Brain microvascular endothelial cell (primary cell): ENCODE data around the gene ANKRD33.
A peak's percentile ranks its signal among the peaks of the same experiment; 100 is the strongest.

Experiments used
- DNase-seq: peaks from one replicate; pipeline ENCODE4 v3.0.0-alpha.2; 2020
- H3K27ac ChIP-seq: fragments of 250-450 bp; sonication (Bioruptor Pico); 2 replicates; pipeline ENCODE4 v1.5.1; 2020; ENCODE audit warnings: mild to moderate bottlenecking, moderate library complexity
- H3K27me3 ChIP-seq: fragments of 250-450 bp; sonication (Bioruptor Pico); replicated peaks from 2 replicates; pipeline ENCODE4 v1.5.1; 2020; ENCODE audit warnings: mild to moderate bottlenecking
- H3K36me3 ChIP-seq: fragments of 250-450 bp; sonication (Bioruptor Pico); replicated peaks from 2 replicates; pipeline ENCODE4 v1.5.1; 2020; ENCODE audit warnings: mild to moderate bottlenecking
- H3K4me3 ChIP-seq: 2 replicates; pipeline ENCODE4 v1.5.1; 2011; ENCODE audit warnings: low read depth, mild to moderate bottlenecking, control low read depth, low read length, moderate library complexity
- in situ Hi-C: cut with HindIII; loops from 2 replicates; pipeline ENCODE4 v1.10.0; 2017; ENCODE audit warnings: low sequenced_read_pairs, low pct_ligation_motif_present
- TF ChIP-seq, protein P1 (sequence below): IDR thresholded peaks from 2 replicates; pipeline ENCODE4 v1.5.1; 2011; ENCODE audit warnings: low read depth, mild to moderate bottlenecking, moderate library complexity, low read length, control low read depth, inconsistent platforms; ENCODE audit errors: missing control alignments

The ANKRD33 gene

DNA sequence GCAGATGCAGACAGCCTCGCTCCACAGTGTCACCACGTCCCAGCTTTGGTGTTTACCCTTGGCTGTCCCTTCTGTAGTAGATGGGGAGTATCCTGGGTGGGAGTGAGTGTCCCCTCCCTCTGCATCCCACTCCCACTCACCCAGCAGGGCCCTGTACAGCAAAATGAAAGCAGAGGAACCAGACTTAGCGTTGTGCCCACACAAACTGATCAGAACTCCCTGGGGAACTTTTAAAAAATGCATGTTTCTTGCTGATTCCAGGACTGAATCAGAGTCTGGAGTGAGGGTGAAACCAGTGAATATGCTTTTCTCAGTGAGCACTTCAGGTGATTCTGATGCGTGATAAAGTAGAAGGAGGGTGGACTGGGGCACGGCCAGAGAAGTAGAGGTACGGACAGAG, 22.3 kb downstream of the ANKRD33 start:
- DNase-seq = no peak
- H3K4me3 ChIP-seq = no peak overlapping the region
- no peaks in the 10 kb centered on the region for H3K36me3 ChIP-seq
- no peaks in the 10 kb centered on the region for H3K27me3 ChIP-seq
- TF ChIP-seq, protein P1, sequence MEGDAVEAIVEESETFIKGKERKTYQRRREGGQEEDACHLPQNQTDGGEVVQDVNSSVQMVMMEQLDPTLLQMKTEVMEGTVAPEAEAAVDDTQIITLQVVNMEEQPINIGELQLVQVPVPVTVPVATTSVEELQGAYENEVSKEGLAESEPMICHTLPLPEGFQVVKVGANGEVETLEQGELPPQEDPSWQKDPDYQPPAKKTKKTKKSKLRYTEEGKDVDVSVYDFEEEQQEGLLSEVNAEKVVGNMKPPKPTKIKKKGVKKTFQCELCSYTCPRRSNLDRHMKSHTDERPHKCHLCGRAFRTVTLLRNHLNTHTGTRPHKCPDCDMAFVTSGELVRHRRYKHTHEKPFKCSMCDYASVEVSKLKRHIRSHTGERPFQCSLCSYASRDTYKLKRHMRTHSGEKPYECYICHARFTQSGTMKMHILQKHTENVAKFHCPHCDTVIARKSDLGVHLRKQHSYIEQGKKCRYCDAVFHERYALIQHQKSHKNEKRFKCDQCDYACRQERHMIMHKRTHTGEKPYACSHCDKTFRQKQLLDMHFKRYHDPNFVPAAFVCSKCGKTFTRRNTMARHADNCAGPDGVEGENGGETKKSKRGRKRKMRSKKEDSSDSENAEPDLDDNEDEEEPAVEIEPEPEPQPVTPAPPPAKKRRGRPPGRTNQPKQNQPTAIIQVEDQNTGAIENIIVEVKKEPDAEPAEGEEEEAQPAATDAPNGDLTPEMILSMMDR = no peak
- in situ Hi-C loops = no loop called here
- H3K27ac ChIP-seq = no peak overlapping the region

DNA sequence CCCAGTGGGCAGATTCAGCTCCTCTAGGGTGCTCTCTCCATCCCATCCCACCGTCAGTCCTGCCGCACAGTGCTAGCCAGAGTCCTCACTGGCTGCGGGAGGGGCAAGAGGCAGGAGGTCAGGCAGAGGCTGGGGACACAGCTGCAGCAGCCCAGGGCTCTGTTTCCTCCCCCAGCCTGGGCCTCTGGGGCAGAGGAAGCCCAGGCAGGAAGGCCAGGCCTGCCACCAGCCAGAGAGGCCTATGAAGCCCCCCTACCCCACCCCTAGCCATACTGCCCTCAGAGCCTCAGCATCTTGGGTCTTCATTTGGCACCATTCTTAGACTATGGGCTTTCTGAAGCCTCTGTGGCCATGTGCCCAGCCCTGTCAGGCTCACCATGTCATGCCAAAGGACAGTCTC, 22.8 kb downstream of the ANKRD33 start:
- H3K27ac ChIP-seq = no peak overlapping the region
- no peaks in the 10 kb centered on the region for H3K27me3 ChIP-seq
- TF ChIP-seq, protein P1 = no peak
- in situ Hi-C loops = no loop called here
- DNase-seq = no peak
- H3K4me3 ChIP-seq = no peak overlapping the region
- no peaks in the 10 kb centered on the region for H3K36me3 ChIP-seq

DNA sequence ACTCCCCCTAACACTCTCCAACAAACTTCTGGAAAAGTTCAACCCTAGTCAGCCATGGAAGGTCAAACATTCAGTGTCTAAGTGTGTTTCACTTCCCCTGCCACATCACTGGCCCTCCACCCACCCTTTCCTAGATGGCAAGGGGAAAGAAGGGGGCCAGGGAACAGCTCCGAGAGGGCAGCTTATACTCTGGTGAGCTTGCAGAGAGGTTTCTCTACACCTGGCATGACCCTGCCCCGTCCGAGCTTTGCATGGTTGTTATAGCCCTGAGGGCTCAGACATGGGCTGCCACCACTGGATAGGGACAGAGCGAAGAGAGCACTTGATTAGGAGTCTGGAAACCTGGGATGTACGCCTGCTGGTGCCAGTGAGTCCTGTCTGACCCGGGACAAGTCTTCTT, 23.4 kb downstream of the ANKRD33 start:
- DNase-seq = no peak
- Histone ChIP-seq H3K27ac (no peak overlapping the region), H3K4me3 (no peak overlapping the region), H3K27me3 (no peaks in the 10 kb centered on the region), H3K36me3 (no peaks in the 10 kb centered on the region)
- TF ChIP-seq, protein P1 = no peak
- in situ Hi-C loops = no loop called here

DNA sequence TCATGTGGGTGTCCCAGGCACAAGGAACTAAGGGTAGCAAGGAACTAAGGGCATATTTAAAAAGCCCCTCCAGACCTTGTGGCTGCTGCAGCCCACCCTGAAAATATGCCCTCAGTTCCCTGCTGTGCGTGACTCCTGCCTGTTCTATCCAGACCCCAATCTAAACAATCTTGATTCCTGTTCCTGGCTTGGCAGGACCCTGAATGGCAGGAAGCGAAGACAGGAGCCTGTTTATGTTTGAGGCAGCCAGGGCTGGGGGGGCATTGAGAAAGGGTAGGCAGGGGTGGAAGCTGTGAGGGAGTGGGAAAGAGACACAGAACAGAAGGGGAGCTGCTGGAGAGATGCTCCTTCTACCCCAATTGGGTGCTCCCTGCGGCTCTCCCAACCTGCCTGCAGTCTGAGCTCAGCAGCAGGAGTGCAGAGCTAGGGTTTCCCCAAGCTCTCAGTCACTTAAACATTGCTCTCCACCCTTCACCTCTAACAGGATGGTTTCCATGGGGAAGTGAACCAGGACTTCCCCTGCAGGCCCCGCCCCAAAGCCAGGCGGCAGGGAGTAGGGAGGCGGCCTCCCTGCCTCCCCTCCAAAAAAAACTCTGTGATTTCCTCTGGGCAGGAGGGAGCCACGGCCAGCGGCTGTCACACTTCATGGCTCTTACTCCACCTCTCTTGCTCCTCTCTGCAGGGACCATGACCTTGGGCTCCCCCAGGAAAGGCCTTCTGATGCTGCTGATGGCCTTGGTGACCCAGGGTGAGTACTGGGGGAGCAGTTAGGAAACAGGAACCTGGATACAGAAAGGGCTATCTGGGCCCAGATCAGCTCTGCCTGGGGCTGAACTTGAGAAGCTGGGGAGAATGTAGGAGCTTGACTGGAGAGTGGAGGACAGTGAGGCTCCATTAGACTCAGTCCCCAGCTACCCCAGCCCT, 24.1 kb downstream of the ANKRD33 start:
- no peak overlapping the region for H3K4me3 ChIP-seq
- TF ChIP-seq, protein P1 = no peak
- no peak overlapping the region for H3K27ac ChIP-seq
- no peaks in the 10 kb centered on the region for H3K27me3 ChIP-seq
- in situ Hi-C loops = no loop called here
- DNase-seq = no peak
- H3K36me3 ChIP-seq = no peaks in the 10 kb centered on the region

DNA sequence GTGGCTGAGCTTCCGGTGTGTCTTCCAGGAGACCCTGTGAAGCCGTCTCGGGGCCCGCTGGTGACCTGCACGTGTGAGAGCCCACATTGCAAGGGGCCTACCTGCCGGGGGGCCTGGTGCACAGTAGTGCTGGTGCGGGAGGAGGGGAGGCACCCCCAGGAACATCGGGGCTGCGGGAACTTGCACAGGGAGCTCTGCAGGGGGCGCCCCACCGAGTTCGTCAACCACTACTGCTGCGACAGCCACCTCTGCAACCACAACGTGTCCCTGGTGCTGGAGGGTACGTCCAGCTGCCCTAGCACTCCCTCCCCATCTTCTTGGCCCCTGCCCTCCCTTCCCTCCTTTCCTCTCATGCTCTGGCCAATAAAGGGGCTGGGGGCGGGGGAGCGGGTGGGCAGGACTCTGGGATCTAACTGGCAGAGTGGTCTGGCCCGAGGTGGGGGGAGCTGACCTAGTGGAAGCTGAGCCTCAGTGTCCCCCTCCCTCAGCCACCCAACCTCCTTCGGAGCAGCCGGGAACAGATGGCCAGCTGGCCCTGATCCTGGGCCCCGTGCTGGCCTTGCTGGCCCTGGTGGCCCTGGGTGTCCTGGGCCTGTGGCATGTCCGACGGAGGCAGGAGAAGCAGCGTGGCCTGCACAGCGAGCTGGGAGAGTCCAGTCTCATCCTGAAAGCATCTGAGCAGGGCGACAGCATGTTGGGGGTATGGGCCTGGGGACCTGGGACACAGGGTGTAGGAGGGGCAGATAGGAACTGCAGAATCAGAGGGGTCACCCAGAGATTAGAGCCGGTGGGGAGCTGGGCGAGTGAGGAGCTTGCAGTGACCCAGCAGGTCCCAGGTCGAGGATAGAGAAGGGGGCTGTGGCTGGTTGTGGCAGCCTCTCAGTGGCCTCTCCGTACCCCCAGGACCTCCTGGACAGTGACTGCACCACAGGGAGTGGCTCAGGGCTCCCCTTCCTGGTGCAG, 25.4 kb downstream of the ANKRD33 start:
- no peaks in the 10 kb centered on the region for H3K27me3 ChIP-seq
- H3K27ac ChIP-seq = no peak overlapping the region
- no peak overlapping the region for H3K4me3 ChIP-seq
- H3K36me3 ChIP-seq = no peaks in the 10 kb centered on the region
- in situ Hi-C loops = no loop called here
- no peak for DNase-seq
- TF ChIP-seq, protein P1 = peak; percentile 31
